ENCODE data around the gene IRS2. TPM values are rescaled to one million over a fixed set of nuclear protein-coding genes. Genes with fewer than 3 reads are reported as not detected.

The IRS2 gene
- polyA plus RNA-seq, 1 of the 3 experiments (the other 2 are of a cell fraction): 7.0 TPM

DNA sequence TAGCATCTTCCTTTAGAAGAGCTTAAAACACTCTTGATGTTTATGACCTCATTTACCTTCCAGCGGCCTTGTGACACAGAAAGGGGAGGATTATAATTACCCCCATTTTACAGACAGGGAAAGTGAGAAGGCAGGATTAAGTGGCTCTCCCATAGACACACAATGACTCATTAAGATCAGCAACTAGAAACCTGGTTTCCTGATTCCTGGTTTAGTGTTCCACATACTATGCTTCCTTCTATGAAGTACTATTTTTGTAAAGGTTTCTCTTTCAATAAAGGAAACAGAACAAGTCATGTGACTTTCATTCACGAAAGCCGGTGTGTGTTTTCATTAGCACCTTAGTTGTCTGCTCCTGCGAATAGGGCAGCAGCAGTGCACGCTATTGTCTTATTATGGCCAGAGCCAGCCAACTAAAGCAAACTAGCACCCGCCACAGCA lies 8.3 kb downstream of the IRS2 start:
- Histone ChIP-seq H3K79me2 (ENCODE audit: insufficient read depth) (peaks cover 100% of the 10 kb centered on the region), H3K36me3 (replicated peaks in 1 of 2; ENCODE audit: control insufficient read depth in 1 of 2, insufficient read depth in 2 of 2, low read length in 1 of 2) (peaks cover 3 to 70% of the 10 kb centered on the region in 2 experiments), H3K9me3 (no peaks in the 10 kb centered on the region), H3K4me3 (ENCODE audit: low read depth in 2 of 2, low read length in 1 of 2) (peak overlapping the region; percentile 73 to 84), H4K20me1 (ENCODE audit: insufficient read depth) (peaks cover 51% of the 10 kb centered on the region), H3K4me2 (peak overlapping the region; percentile 92), H3K9me2 (no peaks in the 10 kb centered on the region), H3K27ac (ENCODE audit: low read depth in 2 of 2, low read length in 1 of 2) (peak overlapping the region; percentile 64 to 96), H3K4me1 (ENCODE audit: control insufficient read depth in 1 of 2, insufficient read depth in 2 of 2, low read depth in 1 of 2, low read length in 1 of 2) (peaks cover 16 to 18% of the 10 kb centered on the region in 2 experiments; a peak in 3 of 4 replicates), H3F3A (replicated peaks; ENCODE audit: insufficient read depth) (peaks cover 32% of the 10 kb centered on the region), H3K27me3 (ENCODE audit: insufficient read depth) (no peaks in the 10 kb centered on the region), H2AFZ (ENCODE audit: low read depth) (no peak overlapping the region), H3K9ac (peak overlapping the region; percentile 65)
- DNase-seq: no peak
- 5% methylated on average over 6 of the region's 6 CpGs for WGBS (ENCODE audit: low lambda C conversion rate)
- ChIA-PET CTCF (no interaction called here), POLR2A (no interaction called here)
- TF ChIP-seq USF1 (IDR thresholded peaks at IDR 0.05; ENCODE audit: borderline replicate concordance, low read depth) (peak; percentile 44; the same call in 1 of the 2 replicates), TCF12 (IDR thresholded peaks at IDR 0.05) (peak; percentile 24), TAF1 (IDR thresholded peaks at IDR 0.05; ENCODE audit: borderline replicate concordance, low read depth, low read length) (0 out of 2 replicates have a peak, but pooled peaks have one; percentile 34), RCOR1 (IDR thresholded peaks at IDR 0.05; ENCODE audit: low read length) (0 out of 2 replicates have a peak, but pooled peaks have one; percentile 13), FOSL2 (IDR thresholded peaks at IDR 0.05; ENCODE audit: borderline replicate concordance, low read depth) (peak; percentile 68; the same call in 1 of the 2 replicates), ELF1 (IDR thresholded peaks at IDR 0.05) (peak; percentile 34; the same call in 1 of the 2 replicates), JUND (IDR thresholded peaks at IDR 0.05) (peak; percentile 26), MXI1 (IDR thresholded peaks at IDR 0.05; ENCODE audit: low read depth, low read length) (no peak), MEF2A (IDR thresholded peaks at IDR 0.05; ENCODE audit: borderline replicate concordance, low read depth) (peak; percentile 60; the same call in 1 of the 2 replicates)
- TF ChIP-seq, protein P1, sequence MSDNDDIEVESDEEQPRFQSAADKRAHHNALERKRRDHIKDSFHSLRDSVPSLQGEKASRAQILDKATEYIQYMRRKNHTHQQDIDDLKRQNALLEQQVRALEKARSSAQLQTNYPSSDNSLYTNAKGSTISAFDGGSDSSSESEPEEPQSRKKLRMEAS (IDR thresholded peaks at IDR 0.05; ENCODE audit: low read depth): no peak

DNA sequence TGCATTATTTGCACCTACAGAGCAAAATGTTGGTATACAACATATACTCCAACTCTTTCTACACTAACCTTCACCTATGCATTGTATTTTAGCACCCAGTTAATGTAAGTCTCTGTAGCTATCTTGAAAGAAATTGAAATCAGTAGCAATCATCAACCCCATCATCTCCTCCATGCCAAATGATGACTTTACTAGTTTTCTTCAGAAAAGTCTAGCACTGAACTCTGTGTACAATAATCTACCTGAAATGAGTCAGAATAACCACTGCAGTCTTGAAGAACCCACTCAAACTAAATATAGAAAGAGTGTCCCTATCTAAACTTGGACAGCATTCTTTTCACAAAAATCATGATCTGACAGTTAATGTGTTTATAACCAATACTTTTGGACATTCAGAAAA lies 9.8 kb downstream of the IRS2 start:
- Histone ChIP-seq H3K9me3 (no peaks in the 10 kb centered on the region), H3K27me3 (ENCODE audit: insufficient read depth) (no peaks in the 10 kb centered on the region), H4K20me1 (ENCODE audit: insufficient read depth) (peaks cover 64% of the 10 kb centered on the region), H3K27ac (ENCODE audit: low read depth in 2 of 2, low read length in 1 of 2) (peak overlapping the region; percentile 64 to 96), H3K36me3 (replicated peaks in 1 of 2; ENCODE audit: control insufficient read depth in 1 of 2, insufficient read depth in 2 of 2, low read length in 1 of 2) (peaks cover 4 to 68% of the 10 kb centered on the region in 2 experiments), H3K4me3 (ENCODE audit: low read depth in 2 of 2, low read length in 1 of 2) (peak overlapping the region in 1 of 2 experiments; percentile 26; a peak in 1 of 4 replicates), H3F3A (replicated peaks; ENCODE audit: insufficient read depth) (peaks cover 33% of the 10 kb centered on the region), H3K9me2 (no peaks in the 10 kb centered on the region), H3K9ac (no peak overlapping the region), H3K4me2 (peak overlapping the region; percentile 92; the same call in 1 of the 2 replicates), H2AFZ (ENCODE audit: low read depth) (no peak overlapping the region), H3K4me1 (ENCODE audit: control insufficient read depth in 1 of 2, insufficient read depth in 2 of 2, low read depth in 1 of 2, low read length in 1 of 2) (peaks cover 21 to 27% of the 10 kb centered on the region in 2 experiments; a peak in 3 of 4 replicates), H3K79me2 (ENCODE audit: insufficient read depth) (peaks cover 100% of the 10 kb centered on the region)
- TF ChIP-seq JUND (IDR thresholded peaks at IDR 0.05) (no peak), EP300 (IDR thresholded peaks at IDR 0.05; ENCODE audit: borderline replicate concordance in 1 of 2, low read depth in 1 of 2, low read length in 1 of 2) (no peak), RAD21 (IDR thresholded peaks at IDR 0.05; ENCODE audit: low read length) (no peak), MEF2A (IDR thresholded peaks at IDR 0.05; ENCODE audit: borderline replicate concordance, low read depth) (no peak), TAF1 (IDR thresholded peaks at IDR 0.05; ENCODE audit: borderline replicate concordance, low read depth, low read length) (no peak), SIN3A (IDR thresholded peaks at IDR 0.05; ENCODE audit: borderline replicate concordance, low read depth, low read length) (no peak), RFX5 (IDR thresholded peaks at IDR 0.05; ENCODE audit: low read length) (no peak), YY1 (IDR thresholded peaks at IDR 0.05; ENCODE audit: low read depth) (no peak), CTCF (IDR thresholded peaks at IDR 0.05) (no peak), TCF12 (IDR thresholded peaks at IDR 0.05) (no peak), GATA2 (CRISPR knock-in tag; IDR thresholded peaks at IDR 0.05) (no peak), RCOR1 (IDR thresholded peaks at IDR 0.05; ENCODE audit: low read length) (no peak), CHD2 (IDR thresholded peaks at IDR 0.05; ENCODE audit: low read length, partially characterized antibody) (no peak), MXI1 (IDR thresholded peaks at IDR 0.05; ENCODE audit: low read depth, low read length) (no peak), FOXJ3 (CRISPR knock-in tag; IDR thresholded peaks at IDR 0.05) (no peak)
- no peak for DNase-seq
- CTCF ChIA-PET: interaction anchor here (0.9 to 1.6 kb wide), 2 partner anchors 8 to 13 kb away, joined by 3 read pairs; no protein-coding TSS in a partner anchor
- POLR2A ChIA-PET: interaction anchor here (1.0 kb wide), 1 partner anchor 25 kb away, joined by 3 read pairs; no protein-coding TSS in a partner anchor

Measured in SK-N-SH (cell line).